Measurements from ENCODE around the gene ARHGEF6. TPM values are rescaled to one million over a fixed set of nuclear protein-coding genes. Genes with fewer than 3 reads are reported as not detected.

ARHGEF6 gene
- total RNA-seq, 3 donors from 2014 or later: 16.1 to 18.8 (median 16.8) TPM

DNA sequence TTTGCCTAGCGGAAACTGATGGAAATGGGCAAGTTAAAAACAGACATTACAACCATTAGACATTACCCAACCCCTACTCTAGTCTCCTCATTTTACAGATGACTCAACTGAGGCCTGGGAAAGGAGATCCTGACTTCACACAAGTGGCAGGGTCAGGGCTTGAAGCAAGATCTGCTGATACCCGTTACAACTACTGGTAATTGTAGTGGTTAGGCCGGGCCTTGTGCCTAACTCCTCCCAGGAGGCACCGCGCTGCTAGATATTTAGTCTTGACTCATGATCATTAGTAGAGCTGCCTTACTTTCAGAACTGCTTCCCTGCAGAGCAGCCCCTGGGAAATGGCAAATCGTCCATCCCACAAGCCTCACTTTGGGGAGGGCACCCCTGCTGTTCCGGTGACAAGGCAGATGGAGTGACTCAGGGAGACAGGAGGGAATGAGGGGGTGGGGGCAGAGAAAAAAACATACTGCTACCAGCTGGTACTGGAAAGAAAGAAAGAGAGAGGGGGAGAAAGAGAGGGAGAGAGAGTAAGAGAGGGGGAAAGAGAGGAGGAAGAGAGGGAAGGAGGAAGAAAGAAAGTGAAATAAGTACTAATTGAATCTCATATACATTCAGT lies 12.2 kb downstream of the ARHGEF6 start:
- no peaks in the 10 kb centered on the region for H3K27me3 Mint-ChIP-seq (ENCODE audit: low read depth)
- peaks cover 5% of the 10 kb centered on the region for H3K36me3 Mint-ChIP-seq (ENCODE audit: insufficient read depth)
- ATAC-seq (peak; percentile 54 to 60), DNase-seq (peak; percentile 34)
- no peaks in the 10 kb centered on the region for H3K9me3 Mint-ChIP-seq
- peak overlapping the region; percentile 79 for H3K4me3 Mint-ChIP-seq
- H3K4me1 Mint-ChIP-seq (ENCODE audit: low read depth): peaks cover 48% of the 10 kb centered on the region

DNA sequence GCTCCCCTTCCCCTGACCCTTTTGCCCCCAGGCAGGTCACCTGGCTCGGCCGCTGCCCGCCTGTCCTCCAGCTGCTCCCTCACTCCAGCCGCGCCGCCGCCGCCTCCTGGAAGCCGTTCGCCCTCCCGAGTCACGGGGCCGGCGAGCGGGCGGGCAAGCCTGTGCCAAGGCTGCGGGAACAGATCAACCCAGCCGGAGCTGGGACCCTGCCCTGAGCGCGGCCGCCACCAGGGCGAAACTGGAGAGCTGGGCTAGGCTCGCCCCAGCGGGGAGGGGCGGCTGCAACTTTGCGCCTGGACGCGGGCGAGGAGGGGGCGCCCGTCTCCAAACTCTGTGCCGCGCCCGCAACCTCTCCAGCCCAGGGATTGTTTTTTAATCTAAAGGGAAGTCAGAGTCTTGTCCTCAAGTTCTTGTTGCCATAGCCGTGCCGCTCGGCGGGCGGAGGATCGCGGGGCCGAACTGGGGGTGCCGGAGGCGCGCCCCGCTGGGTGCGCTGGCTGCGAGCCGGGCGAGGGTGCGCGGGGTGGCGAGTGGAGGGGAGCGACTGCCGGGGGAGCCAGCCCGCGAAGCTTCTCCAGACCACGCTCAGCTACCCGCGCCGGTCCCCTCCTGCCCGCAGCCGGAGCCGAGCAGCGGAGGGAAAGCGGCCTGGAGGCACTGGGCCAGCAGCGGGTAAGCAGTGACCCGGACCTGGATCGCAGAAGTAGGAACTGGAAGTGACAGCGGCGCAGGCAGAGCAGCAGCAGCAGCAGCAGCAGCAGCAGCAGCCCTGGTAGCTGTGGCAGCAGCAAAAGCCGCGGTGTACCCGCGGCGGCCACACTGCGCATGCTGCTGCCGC lies 13.4 kb downstream of the ARHGEF6 start:
- Mint-ChIP-seq H3K4me1 (ENCODE audit: low read depth) (peaks cover 54% of the 10 kb centered on the region), H3K4me3 (peak overlapping the region; percentile 79), H3K27me3 (ENCODE audit: low read depth) (no peaks in the 10 kb centered on the region), H3K9me3 (no peaks in the 10 kb centered on the region), H3K36me3 (ENCODE audit: insufficient read depth) (peaks cover 5% of the 10 kb centered on the region)
- ATAC-seq (peak; percentile 71 to 74), DNase-seq (peak; percentile 36)

DNA sequence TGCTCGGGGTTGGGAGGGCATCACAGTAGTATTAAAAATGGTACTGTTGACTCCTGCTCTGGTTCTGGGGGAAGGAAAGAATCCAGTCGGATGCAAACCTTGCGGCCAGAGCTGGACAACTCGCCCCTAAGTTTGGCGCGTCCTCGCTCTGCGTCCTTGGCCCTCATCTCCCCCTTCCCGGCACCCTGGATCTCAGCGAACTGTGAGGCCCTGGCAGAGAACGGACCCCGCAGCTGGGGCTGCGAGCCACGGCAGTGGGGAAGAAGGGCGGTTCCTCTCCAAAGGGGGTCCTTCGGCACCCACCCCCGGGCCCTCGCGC lies 14.0 kb downstream of the ARHGEF6 start:
- Mint-ChIP-seq H3K4me3 (peak overlapping the region; percentile 79), H3K36me3 (ENCODE audit: insufficient read depth) (peaks cover under 1% of the 10 kb centered on the region), H3K4me1 (ENCODE audit: low read depth) (peaks cover 51% of the 10 kb centered on the region), H3K27me3 (ENCODE audit: low read depth) (no peaks in the 10 kb centered on the region), H3K9me3 (no peaks in the 10 kb centered on the region)
- DNase-seq (no peak), ATAC-seq (no peak)

DNA sequence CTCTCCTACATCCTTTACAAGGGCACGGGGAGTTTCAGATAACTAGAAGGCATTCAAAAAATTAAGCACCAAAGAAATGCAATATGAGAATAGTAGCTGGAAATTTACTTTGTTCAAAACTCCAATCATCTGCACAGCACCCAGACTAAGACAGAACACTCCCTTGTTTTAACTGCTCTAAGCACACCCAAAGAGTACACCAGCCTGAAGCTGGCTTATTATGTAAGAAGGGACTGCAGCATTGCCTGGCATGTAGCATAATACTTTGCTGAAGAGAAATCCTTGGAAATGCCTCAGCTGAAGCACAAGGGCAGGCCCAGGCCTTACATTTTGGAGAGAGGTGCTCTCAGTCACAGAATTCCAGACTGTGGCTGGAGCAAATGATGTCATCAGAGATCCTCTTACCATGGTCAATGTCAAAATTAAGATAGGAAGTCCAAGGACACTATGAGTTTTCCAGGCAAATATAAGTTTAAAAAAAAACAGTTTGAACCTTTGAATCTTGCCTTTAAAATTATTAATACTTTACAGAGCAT lies 14.8 kb downstream of the ARHGEF6 start:
- Mint-ChIP-seq H3K4me3 (peak overlapping the region; percentile 79), H3K4me1 (ENCODE audit: low read depth) (peaks cover 51% of the 10 kb centered on the region), H3K27me3 (ENCODE audit: low read depth) (no peaks in the 10 kb centered on the region), H3K36me3 (ENCODE audit: insufficient read depth) (no peaks in the 10 kb centered on the region), H3K9me3 (no peaks in the 10 kb centered on the region)
- no peak for ATAC-seq
- no peak for DNase-seq

DNA sequence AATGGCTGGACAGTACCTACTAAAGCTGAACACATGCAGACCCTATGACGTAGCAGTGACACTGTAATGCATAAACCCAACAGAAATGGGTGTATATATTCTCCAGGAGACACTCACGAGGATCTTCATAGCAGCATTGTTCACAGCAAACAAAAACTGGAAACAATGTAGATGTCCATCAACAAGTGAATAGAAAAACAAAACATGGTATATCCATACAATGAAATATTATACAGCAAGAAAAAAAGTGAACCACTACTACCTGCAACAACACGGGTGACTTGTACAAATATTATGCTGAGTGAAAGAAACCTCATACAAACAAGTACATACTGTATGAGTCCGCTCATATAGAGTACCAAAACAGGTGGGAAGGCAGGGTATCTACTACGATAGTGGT lies 16.5 kb downstream of the ARHGEF6 start:
- Mint-ChIP-seq H3K4me1 (ENCODE audit: low read depth) (peaks cover 49% of the 10 kb centered on the region), H3K9me3 (no peaks in the 10 kb centered on the region), H3K27me3 (ENCODE audit: low read depth) (no peaks in the 10 kb centered on the region), H3K4me3 (no peak overlapping the region), H3K36me3 (ENCODE audit: insufficient read depth) (no peaks in the 10 kb centered on the region)
- DNase-seq (no peak), ATAC-seq (no peak)

DNA sequence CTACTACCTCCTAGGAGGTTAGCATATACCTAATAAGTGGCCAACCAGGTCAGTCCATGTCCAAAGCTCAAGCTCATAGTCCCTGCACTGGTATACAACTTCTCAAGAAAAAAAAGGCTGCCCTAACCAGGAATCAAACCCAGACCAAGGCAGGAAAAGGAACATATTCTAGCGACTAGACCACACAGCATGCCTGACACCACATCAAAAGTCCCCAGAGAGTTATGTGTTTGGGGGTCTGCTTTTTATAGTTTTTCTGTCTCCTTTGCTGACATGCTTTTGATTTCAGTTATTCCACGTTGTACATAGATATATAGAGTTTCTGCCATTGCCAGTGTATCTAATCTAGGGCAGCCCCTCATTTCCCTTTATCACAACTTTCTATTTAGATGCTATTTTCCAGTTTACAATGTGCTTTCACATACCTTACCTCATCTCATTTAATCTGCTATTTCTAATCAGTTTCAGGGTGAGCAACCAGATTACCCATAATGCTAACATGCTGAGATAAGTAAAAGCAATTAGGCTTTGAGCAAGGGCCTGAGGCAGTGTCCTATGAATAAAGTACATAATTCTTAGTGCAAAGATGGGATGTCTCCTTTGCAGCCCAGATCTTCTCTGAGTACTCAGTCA lies 17.8 kb downstream of the ARHGEF6 start:
- Mint-ChIP-seq H3K36me3 (ENCODE audit: insufficient read depth) (no peaks in the 10 kb centered on the region), H3K4me1 (ENCODE audit: low read depth) (peaks cover 45% of the 10 kb centered on the region), H3K4me3 (no peak overlapping the region), H3K9me3 (no peaks in the 10 kb centered on the region), H3K27me3 (ENCODE audit: low read depth) (no peaks in the 10 kb centered on the region)
- ATAC-seq (peak; percentile 23 to 24), DNase-seq (no peak)

DNA sequence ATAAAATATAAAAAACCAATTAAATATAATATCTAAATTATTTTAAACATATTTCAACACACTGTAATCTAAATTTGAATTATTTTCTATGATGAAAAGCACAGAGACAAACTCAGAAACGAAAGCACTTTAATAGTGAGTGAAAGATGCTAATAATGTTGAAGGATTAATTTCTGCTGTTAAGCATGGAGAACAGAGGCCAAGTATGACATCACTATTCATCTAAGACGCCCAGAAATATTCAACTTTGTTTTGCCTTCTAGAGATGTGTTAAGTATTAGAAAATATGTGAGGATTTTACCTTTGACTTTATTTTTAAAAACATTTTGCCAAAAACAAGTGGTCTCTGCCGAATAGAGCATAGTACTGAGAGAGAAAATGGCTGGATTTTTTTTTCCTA lies 19.3 kb downstream of the ARHGEF6 start:
- no peaks in the 10 kb centered on the region for H3K9me3 Mint-ChIP-seq
- peaks cover 49% of the 10 kb centered on the region for H3K4me1 Mint-ChIP-seq (ENCODE audit: low read depth)
- no peaks in the 10 kb centered on the region for H3K27me3 Mint-ChIP-seq (ENCODE audit: low read depth)
- no peak overlapping the region for H3K4me3 Mint-ChIP-seq
- ATAC-seq (no peak), DNase-seq (no peak)
- peaks cover 2% of the 10 kb centered on the region for H3K36me3 Mint-ChIP-seq (ENCODE audit: insufficient read depth)

DNA sequence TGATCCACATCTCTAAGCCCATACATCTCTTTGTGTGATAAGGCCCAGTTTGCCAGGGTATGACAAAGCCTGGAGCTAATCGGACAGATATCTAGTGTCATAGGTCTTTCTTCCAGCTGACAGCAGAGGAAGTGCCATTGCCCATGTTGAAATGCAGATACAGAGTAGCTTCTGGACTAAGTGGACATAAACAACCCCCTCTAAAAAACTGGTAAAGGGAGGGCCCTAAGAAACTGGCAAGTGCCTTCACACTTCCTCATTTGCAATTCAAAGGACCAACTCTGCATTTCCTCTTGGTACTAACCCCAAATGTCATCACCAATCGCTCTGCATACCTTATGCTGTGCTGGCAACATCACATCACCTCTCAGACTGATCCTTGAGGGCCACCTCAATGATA lies 20.8 kb downstream of the ARHGEF6 start:
- Mint-ChIP-seq H3K4me3 (no peak overlapping the region), H3K4me1 (ENCODE audit: low read depth) (peaks cover 49% of the 10 kb centered on the region)

DNA sequence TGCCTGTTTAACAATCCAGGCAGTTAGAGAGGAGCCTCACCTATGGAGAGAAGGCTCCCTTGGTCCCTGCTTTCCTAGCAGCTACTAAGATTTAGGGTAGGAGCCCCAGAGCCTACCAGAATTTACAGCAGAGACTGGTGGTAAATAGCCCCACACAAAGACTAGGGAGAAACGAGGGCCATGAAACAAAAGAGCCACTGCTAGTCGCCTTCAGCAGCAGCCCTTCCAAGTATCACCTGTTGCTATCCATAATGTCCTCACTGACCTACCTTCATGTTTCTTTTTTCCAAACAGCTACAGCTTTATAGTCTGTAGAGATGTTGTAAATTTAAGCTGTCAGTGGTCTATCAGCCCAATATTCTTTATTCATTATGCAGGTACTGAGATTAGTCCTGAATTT lies 25.3 kb downstream of the ARHGEF6 start:
- Mint-ChIP-seq H3K4me3 (no peak overlapping the region), H3K4me1 (ENCODE audit: low read depth) (peaks cover 55% of the 10 kb centered on the region)
- ATAC-seq: no peak

More for the DNA sequence above, 20.8 kb downstream of the ARHGEF6 start:
- Mint-ChIP-seq H3K36me3 (ENCODE audit: insufficient read depth) (peaks cover 2% of the 10 kb centered on the region), H3K27me3 (ENCODE audit: low read depth) (no peaks in the 10 kb centered on the region), H3K9me3 (no peaks in the 10 kb centered on the region)
- no peak for DNase-seq
- peak in 1 of 2 donors; percentile 32 for ATAC-seq

DNA sequence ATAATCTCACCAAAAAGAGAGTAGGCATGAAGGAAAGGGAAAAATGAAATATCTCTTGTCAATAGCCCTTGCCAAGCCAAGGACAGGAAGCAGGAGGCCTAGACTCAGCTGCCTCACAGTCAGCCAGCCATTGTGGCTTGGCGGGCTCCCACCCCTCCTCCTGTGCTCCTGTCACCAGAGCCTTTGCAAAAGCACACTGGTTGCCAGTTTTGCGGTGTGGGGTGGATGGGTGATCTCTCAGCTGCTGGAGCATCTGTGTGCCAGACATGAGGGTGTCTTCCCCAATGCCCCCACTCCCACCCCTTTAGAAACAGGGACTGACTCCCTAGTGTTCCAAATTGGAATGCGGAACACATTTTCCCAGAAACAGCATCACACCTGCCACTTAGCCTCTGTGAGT lies 26.1 kb downstream of the ARHGEF6 start:
- H3K4me3 Mint-ChIP-seq: peak overlapping the region; percentile 21
- H3K4me1 Mint-ChIP-seq (ENCODE audit: low read depth): peaks cover 56% of the 10 kb centered on the region
- no peak for ATAC-seq
- peak; percentile 11 for DNase-seq
- no peaks in the 10 kb centered on the region for H3K9me3 Mint-ChIP-seq
- no peaks in the 10 kb centered on the region for H3K27me3 Mint-ChIP-seq (ENCODE audit: low read depth)
- peaks cover 2% of the 10 kb centered on the region for H3K36me3 Mint-ChIP-seq (ENCODE audit: insufficient read depth)

More for the DNA sequence above, 25.3 kb downstream of the ARHGEF6 start:
- H3K9me3 Mint-ChIP-seq: no peaks in the 10 kb centered on the region
- no peak for DNase-seq
- no peaks in the 10 kb centered on the region for H3K27me3 Mint-ChIP-seq (ENCODE audit: low read depth)
- peaks cover 2% of the 10 kb centered on the region for H3K36me3 Mint-ChIP-seq (ENCODE audit: insufficient read depth)

DNA sequence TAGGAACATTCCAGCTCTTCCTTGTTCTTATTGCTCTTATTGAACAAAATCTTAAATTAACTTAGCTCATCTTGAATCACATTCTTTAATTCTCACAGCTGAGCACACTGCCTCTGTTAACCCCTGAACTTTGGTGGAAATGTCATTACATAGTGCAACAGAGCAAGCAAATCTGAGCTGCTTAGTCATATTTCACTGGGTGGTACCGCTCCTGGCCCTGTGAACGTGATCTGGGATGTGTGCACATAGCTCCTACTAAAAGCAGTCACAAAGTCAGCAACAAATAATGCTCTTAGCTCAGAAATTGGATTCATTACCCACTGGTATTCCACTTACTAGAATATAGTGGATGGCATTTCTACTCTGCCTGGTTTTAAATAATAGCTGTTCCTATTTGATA lies 27.9 kb downstream of the ARHGEF6 start:
- ATAC-seq (no peak), DNase-seq (no peak)
- no peak overlapping the region for H3K4me3 Mint-ChIP-seq
- peaks cover 68% of the 10 kb centered on the region for H3K4me1 Mint-ChIP-seq (ENCODE audit: low read depth)
- peaks cover 2% of the 10 kb centered on the region for H3K36me3 Mint-ChIP-seq (ENCODE audit: insufficient read depth)
- H3K9me3 Mint-ChIP-seq: no peaks in the 10 kb centered on the region
- no peaks in the 10 kb centered on the region for H3K27me3 Mint-ChIP-seq (ENCODE audit: low read depth)

DNA sequence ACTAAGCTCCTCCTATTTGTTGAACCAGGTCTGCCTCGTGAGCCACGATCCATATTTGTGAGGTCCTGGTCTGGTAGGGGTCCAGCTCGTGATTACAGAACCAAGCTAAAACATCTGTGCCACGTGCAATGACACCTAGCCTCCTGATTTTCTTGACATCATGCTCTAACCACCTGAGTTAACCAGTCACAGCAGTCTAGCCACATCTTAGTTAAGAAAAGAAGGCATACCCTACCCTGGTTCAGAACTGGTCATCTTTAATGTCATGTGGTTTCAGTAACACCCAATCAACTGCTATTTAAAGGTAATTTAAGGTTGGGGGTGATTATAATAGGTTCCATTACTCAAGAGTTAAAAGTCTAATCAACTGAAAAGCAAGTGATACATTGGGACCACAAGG lies 28.4 kb downstream of the ARHGEF6 start:
- Mint-ChIP-seq H3K9me3 (no peaks in the 10 kb centered on the region), H3K36me3 (ENCODE audit: insufficient read depth) (peaks cover under 1% of the 10 kb centered on the region), H3K27me3 (ENCODE audit: low read depth) (no peaks in the 10 kb centered on the region), H3K4me3 (no peak overlapping the region), H3K4me1 (ENCODE audit: low read depth) (peaks cover 69% of the 10 kb centered on the region)
- DNase-seq (no peak), ATAC-seq (no peak)

DNA sequence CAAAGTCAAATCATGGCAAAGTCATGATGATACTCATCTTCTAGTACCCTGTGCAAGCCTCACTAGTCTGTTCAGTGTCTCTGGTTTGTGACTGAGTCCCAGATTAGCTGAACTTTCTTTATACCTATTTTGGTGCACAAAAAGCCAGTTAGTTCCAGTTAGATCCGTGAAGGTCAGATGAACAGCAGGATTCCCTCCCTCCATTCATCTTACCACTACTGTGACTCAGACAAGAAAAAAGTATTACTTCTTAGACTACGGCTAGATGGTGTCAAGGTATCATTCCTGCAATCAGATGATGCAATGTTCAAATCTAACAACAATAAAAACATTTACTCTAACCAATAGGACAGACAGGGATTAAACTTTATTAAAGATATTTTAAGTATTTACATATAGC lies 30.4 kb downstream of the ARHGEF6 start:
- peaks cover 3% of the 10 kb centered on the region for H3K36me3 Mint-ChIP-seq (ENCODE audit: insufficient read depth)
- ATAC-seq (peak; percentile 67 to 80), DNase-seq (no peak)
- H3K27me3 Mint-ChIP-seq (ENCODE audit: low read depth): no peaks in the 10 kb centered on the region
- H3K4me3 Mint-ChIP-seq: no peak overlapping the region
- H3K9me3 Mint-ChIP-seq: no peaks in the 10 kb centered on the region
- H3K4me1 Mint-ChIP-seq (ENCODE audit: low read depth): peaks cover 73% of the 10 kb centered on the region

Measured in activated T-cell treated with anti-CD3 and anti-CD28 coated beads, Interleukin-2, amount 50 U/mL, for 4 hours (primary cell).